Tibial nerve (tissue), 4 donors: ENCODE measurements around the gene RBM28. TPM values are rescaled to one million over a fixed set of nuclear protein-coding genes. Genes with fewer than 3 reads are reported as not detected.
A peak's percentile ranks its signal among the peaks of the same experiment; 100 is the strongest.

Source experiments
- DNase-seq, 2 donors: peaks; one replicate each; pipeline ENCODE4 v3.0.0-alpha.2; 2019; ENCODE audit warnings: low spot score in 2 of 2
- H3K27ac ChIP-seq, 4 donors: fragments of 200-600 bp; sonication (generic) in 3 of 4; one replicate each; pipeline ENCODE4 v1.5.1; 2017 to 2019; ENCODE audit warnings: mild to moderate bottlenecking in 1 of 4
- H3K27me3 ChIP-seq, 2 donors: fragments of 200-600 bp; sonication (generic) in 1 of 2; one replicate each; pipeline versions ENCODE4 v1.5.1 to v1.6.0; 2017 to 2019
- H3K36me3 ChIP-seq, 3 donors: fragments of 200-600 bp; sonication (generic); one replicate each; pipeline ENCODE4 v1.5.1; 2018 to 2019
- H3K4me1 ChIP-seq, 4 donors: fragments of 200-600 bp; sonication (generic) in 3 of 4; one replicate each; pipeline ENCODE4 v1.5.1; 2017 to 2019
- H3K4me3 ChIP-seq, 4 donors: fragments of 200-600 bp; sonication (generic) in 3 of 4; one replicate each; pipeline ENCODE4 v1.5.1; 2017 to 2019; ENCODE audit warnings: mild to moderate bottlenecking in 1 of 4, moderate library complexity in 1 of 4
- H3K9me3 ChIP-seq, 4 donors: fragments of 200-600 bp; sonication (generic) in 3 of 4; one replicate each; pipeline ENCODE4 v1.5.1; 2017 to 2019
- EP300 ChIP-seq, 2 donors: sonication (generic); formaldehyde crosslinking; IDR thresholded peaks; one replicate each; pipeline ENCODE4 v1.6.1; 2017; ENCODE audit warnings: antibody characterized with exemption in 2 of 2, mild to moderate bottlenecking in 1 of 2
- POLR2A ChIP-seq, 2 donors: fragments of 450-650 bp; IDR thresholded peaks; one replicate each; pipeline ENCODE4 v1.6.1; 2017; ENCODE audit warnings: antibody characterized with exemption in 2 of 2, mild to moderate bottlenecking in 2 of 2, moderate library complexity in 2 of 2
- WGBS, 2 donors: methylation state at CpG; one replicate each; pipeline ENCODE4 v1.1.5; 2018; 5-methylcytosine and 5-hydroxymethylcytosine counted together
- total RNA-seq, 4 donors: library from RNA; depleted of rRNA; stranded (reverse); fragments of >200 nt; gene quantifications; one replicate each; pipeline ENCODE4 v1.1.0, GENCODE V29; 2016
- TF ChIP-seq, protein P1 (sequence below), 5 experiments: fragments of 200-600 bp in 3 of 5; fragments of 450-650 bp in 2 of 5; sonication (generic) in 3 of 5; IDR thresholded peaks; one replicate each; pipeline ENCODE4 v1.5.1; 2016 to 2019; ENCODE audit warnings: antibody characterized with exemption in 5 of 5, mild to moderate bottlenecking in 3 of 5, moderate library complexity in 2 of 5

The RBM28 gene
- total RNA-seq, 4 donors from 2014 or later: 25.1 to 89.4 (median 51.0) TPM

DNA sequence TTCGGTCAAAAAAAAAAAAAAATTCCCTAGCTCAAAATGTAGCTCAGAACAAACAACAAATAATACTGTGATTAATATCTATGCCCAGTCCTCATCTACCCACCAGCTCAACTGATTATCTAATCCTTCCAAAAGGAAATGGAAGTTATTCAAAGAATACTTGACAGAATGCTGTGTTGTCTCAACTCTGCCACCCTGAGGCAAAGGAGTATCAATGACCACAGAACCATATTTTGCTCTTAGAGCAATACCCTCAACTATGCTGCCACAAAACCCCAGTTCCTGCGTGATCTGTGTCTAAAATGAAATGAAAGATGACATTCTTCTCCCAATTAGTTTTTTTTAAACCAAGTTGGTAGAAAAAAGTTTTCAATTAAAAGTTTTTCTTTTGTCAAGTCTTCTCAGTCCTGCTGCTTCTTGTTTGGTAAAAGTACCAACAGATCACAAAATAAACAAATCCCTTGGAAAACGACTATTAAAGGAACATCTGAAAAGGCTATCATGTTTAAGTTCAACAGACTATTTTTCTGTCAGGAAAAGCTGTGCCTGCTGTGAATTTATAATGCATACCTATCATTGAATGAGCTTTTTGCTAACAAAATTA, 21.6 kb downstream of the RBM28 start:
- TF ChIP-seq, protein P1, sequence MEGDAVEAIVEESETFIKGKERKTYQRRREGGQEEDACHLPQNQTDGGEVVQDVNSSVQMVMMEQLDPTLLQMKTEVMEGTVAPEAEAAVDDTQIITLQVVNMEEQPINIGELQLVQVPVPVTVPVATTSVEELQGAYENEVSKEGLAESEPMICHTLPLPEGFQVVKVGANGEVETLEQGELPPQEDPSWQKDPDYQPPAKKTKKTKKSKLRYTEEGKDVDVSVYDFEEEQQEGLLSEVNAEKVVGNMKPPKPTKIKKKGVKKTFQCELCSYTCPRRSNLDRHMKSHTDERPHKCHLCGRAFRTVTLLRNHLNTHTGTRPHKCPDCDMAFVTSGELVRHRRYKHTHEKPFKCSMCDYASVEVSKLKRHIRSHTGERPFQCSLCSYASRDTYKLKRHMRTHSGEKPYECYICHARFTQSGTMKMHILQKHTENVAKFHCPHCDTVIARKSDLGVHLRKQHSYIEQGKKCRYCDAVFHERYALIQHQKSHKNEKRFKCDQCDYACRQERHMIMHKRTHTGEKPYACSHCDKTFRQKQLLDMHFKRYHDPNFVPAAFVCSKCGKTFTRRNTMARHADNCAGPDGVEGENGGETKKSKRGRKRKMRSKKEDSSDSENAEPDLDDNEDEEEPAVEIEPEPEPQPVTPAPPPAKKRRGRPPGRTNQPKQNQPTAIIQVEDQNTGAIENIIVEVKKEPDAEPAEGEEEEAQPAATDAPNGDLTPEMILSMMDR (IDR thresholded peaks at IDR 0.05): peak in 3 of 5 experiments; percentile 13 to 18 (median 17)
- TF ChIP-seq POLR2A (IDR thresholded peaks at IDR 0.05): no peak
- no peak for TF ChIP-seq EP300 (IDR thresholded peaks at IDR 0.05)
- no peaks in the 10 kb centered on the region for H3K9me3 ChIP-seq
- DNase-seq: no peak
- peaks cover 0 to 97% (median 12%) of the 10 kb centered on the region in 3 donors for H3K36me3 ChIP-seq
- H3K27me3 ChIP-seq: no peaks in the 10 kb centered on the region
- WGBS, 2 donors: 56 to 57% methylated on average over 3 of the region's 3 CpGs
- H3K4me3 ChIP-seq: no peak overlapping the region
- H3K27ac ChIP-seq: no peak overlapping the region
- H3K4me1 ChIP-seq: peaks cover 0 to 4% (median 0%) of the 10 kb centered on the region in 4 donors

DNA sequence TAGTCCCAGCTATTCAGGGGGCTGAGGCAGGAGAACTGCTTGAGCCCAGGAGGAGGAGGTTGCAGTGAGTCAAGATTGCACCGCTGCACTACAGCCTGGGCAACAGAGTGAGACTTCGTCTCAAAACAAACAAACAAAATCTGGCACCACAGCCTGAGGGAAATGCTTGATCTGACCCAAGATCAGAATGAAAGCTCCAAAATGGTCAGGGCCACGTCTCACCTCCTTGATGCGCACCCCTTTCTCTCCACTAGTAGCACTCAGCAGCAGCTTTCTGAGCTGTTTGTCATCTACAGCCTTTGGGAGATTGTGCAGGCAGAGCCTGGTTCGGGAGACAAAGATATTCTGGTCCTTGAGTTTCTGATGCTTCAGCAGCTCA, 22.7 kb downstream of the RBM28 start:
- peaks cover 0 to 4% (median 0%) of the 10 kb centered on the region in 4 donors for H3K4me1 ChIP-seq
- WGBS, 2 donors: 79 to 82% methylated on average over 5 of the region's 5 CpGs
- no peak overlapping the region for H3K4me3 ChIP-seq
- no peak overlapping the region for H3K27ac ChIP-seq
- H3K36me3 ChIP-seq: peaks cover 0 to 97% (median 16%) of the 10 kb centered on the region in 3 donors
- H3K27me3 ChIP-seq: no peaks in the 10 kb centered on the region
- H3K9me3 ChIP-seq: no peaks in the 10 kb centered on the region
- TF ChIP-seq EP300 (IDR thresholded peaks at IDR 0.05) (no peak), POLR2A (IDR thresholded peaks at IDR 0.05) (no peak)
- TF ChIP-seq, protein P1 (IDR thresholded peaks at IDR 0.05): no peak
- no peak for DNase-seq

DNA sequence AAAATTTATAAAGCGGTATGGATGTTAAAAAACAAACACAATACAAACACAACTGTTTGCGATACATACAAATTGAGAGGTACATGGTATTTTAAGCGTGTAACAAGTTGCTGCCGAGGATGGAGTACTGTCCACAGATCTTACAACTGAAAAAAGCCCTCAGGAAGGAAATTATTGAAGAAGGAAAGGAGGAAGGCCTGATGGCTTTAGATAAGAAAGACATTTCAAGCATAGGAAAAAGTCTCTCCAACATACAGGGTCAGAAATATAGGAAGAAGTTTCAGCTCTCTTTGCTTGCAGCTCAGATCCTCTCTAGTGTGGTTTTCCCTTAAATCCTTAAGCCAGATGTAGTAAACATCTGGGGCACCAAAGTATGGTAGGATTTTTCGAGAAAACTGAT, 25.0 kb downstream of the RBM28 start:
- no peaks in the 10 kb centered on the region for H3K9me3 ChIP-seq
- no peaks in the 10 kb centered on the region for H3K27me3 ChIP-seq
- no peak overlapping the region for H3K4me3 ChIP-seq
- TF ChIP-seq POLR2A (IDR thresholded peaks at IDR 0.05) (no peak), EP300 (IDR thresholded peaks at IDR 0.05) (no peak)
- H3K27ac ChIP-seq: no peak overlapping the region
- peaks cover 0 to 97% (median 21%) of the 10 kb centered on the region in 3 donors for H3K36me3 ChIP-seq
- peaks cover 0 to 4% (median 0%) of the 10 kb centered on the region in 4 donors for H3K4me1 ChIP-seq
- 78 to 87% methylated on average over 5 of the region's 5 CpGs for WGBS, 2 donors
- DNase-seq: no peak

DNA sequence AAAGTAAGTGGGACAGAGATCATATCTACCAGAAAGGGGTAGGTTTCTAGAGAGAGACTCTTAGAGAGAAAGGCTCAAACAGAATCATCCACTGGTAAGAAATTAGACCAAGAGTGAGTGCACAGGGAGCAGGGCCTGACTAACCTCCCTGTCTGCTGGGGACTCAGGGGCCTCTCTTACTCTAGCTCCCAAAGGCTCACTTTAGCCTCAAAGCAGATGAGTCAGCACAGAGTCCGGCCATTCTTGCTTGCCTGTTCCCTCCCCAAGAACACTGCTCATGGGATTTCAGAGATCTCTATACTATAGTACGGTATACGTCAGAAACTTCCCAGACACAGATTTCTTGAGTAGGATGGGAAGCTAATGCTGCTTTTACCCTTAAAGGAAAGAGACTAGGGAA, 32.7 kb downstream of the RBM28 start:
- no peak overlapping the region for H3K4me3 ChIP-seq
- no peaks in the 10 kb centered on the region for H3K4me1 ChIP-seq
- H3K27me3 ChIP-seq: no peaks in the 10 kb centered on the region
- no peak for DNase-seq
- TF ChIP-seq, protein P1 (IDR thresholded peaks at IDR 0.05): no peak
- TF ChIP-seq POLR2A (IDR thresholded peaks at IDR 0.05) (no peak), EP300 (IDR thresholded peaks at IDR 0.05) (no peak)
- no peaks in the 10 kb centered on the region for H3K9me3 ChIP-seq
- H3K36me3 ChIP-seq: peaks cover 0 to 100% (median 31%) of the 10 kb centered on the region in 3 donors
- no peak overlapping the region for H3K27ac ChIP-seq
- 88 to 90% methylated on average over 3 of the region's 3 CpGs for WGBS, 2 donors

DNA sequence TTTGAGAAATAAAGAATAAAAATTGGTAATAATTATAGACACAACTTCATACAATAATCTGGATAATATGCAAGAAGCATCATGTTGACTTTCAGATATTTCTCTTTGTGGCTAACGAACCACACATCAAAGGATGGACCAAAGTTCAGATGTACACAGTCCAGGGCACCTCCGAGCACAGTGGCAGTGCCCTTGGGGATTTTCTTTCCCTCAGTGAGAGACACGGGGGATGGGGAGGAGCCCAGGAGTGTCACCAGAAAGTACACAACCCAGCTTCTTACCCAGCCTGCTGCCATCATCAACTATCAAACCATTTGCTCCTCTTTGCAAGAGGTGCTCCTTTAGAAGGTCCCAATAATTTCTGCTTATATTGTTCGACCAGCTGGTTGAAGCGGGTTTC, 33.2 kb downstream of the RBM28 start:
- no peak overlapping the region for H3K4me3 ChIP-seq
- WGBS, 2 donors: 67 to 74% methylated on average over 5 of the region's 5 CpGs
- H3K27me3 ChIP-seq: no peaks in the 10 kb centered on the region
- H3K9me3 ChIP-seq: no peaks in the 10 kb centered on the region
- DNase-seq: no peak
- no peak overlapping the region for H3K27ac ChIP-seq
- peaks cover 0 to 100% (median 27%) of the 10 kb centered on the region in 3 donors for H3K36me3 ChIP-seq
- TF ChIP-seq, protein P1 (IDR thresholded peaks at IDR 0.05): no peak
- no peak for TF ChIP-seq EP300 (IDR thresholded peaks at IDR 0.05)
- no peak for TF ChIP-seq POLR2A (IDR thresholded peaks at IDR 0.05)
- no peaks in the 10 kb centered on the region for H3K4me1 ChIP-seq
